ENCODE measurements around the gene MT1A. TPM values are rescaled to one million over a fixed set of nuclear protein-coding genes. Genes with fewer than 3 reads are reported as not detected.

Gene MT1A
- polyA plus RNA-seq, 1 of the 3 experiments (the other 2 are of a cell fraction): 5.4 TPM

GRCh38 chr16:56639045-56639444, 579 bp downstream of the MT1A start:
- Histone ChIP-seq H2AFZ (ENCODE audit: low read depth) (no peak overlapping the region), H3K79me2 (ENCODE audit: insufficient read depth) (no peaks in the 10 kb centered on the region), H3K4me2 (no peak overlapping the region), H3K9me2 (no peaks in the 10 kb centered on the region), H3K4me3 (ENCODE audit: low read depth in 2 of 2, low read length in 1 of 2) (no peak overlapping the region), H3F3A (replicated peaks; ENCODE audit: insufficient read depth) (no peaks in the 10 kb centered on the region), H3K27me3 (ENCODE audit: insufficient read depth) (peaks cover 31% of the 10 kb centered on the region; the same call in 1 of the 2 replicates), H3K27ac (ENCODE audit: low read depth in 2 of 2, low read length in 1 of 2) (no peak overlapping the region), H4K20me1 (ENCODE audit: insufficient read depth) (no peaks in the 10 kb centered on the region), H3K36me3 (replicated peaks in 1 of 2; ENCODE audit: control insufficient read depth in 1 of 2, insufficient read depth in 2 of 2, low read length in 1 of 2) (no peaks in the 10 kb centered on the region), H3K9me3 (no peaks in the 10 kb centered on the region), H3K4me1 (ENCODE audit: control insufficient read depth in 1 of 2, insufficient read depth in 2 of 2, low read depth in 1 of 2, low read length in 1 of 2) (peaks cover 0 to 9% of the 10 kb centered on the region in 2 experiments; a peak in 1 of 4 replicates), H3K9ac (no peak overlapping the region)
- TF ChIP-seq RAD21 (IDR thresholded peaks at IDR 0.05; ENCODE audit: low read length): no peak
- TF ChIP-seq, protein P1, sequence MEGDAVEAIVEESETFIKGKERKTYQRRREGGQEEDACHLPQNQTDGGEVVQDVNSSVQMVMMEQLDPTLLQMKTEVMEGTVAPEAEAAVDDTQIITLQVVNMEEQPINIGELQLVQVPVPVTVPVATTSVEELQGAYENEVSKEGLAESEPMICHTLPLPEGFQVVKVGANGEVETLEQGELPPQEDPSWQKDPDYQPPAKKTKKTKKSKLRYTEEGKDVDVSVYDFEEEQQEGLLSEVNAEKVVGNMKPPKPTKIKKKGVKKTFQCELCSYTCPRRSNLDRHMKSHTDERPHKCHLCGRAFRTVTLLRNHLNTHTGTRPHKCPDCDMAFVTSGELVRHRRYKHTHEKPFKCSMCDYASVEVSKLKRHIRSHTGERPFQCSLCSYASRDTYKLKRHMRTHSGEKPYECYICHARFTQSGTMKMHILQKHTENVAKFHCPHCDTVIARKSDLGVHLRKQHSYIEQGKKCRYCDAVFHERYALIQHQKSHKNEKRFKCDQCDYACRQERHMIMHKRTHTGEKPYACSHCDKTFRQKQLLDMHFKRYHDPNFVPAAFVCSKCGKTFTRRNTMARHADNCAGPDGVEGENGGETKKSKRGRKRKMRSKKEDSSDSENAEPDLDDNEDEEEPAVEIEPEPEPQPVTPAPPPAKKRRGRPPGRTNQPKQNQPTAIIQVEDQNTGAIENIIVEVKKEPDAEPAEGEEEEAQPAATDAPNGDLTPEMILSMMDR (IDR thresholded peaks at IDR 0.05): no peak
- no peak for TF ChIP-seq IRF3 (IDR thresholded peaks at IDR 0.05; ENCODE audit: low read depth, low read length)
- TF ChIP-seq, protein P2, sequence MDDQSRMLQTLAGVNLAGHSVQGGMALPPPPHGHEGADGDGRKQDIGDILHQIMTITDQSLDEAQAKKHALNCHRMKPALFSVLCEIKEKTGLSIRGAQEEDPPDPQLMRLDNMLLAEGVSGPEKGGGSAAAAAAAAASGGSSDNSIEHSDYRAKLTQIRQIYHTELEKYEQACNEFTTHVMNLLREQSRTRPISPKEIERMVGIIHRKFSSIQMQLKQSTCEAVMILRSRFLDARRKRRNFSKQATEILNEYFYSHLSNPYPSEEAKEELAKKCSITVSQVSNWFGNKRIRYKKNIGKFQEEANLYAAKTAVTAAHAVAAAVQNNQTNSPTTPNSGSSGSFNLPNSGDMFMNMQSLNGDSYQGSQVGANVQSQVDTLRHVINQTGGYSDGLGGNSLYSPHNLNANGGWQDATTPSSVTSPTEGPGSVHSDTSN (IDR thresholded peaks at IDR 0.05): no peak
- TF ChIP-seq GABPA (IDR thresholded peaks at IDR 0.05; ENCODE audit: low read depth): no peak
- TF ChIP-seq POLR2AphosphoS5 (IDR thresholded peaks at IDR 0.05; ENCODE audit: low read depth, low read length): no peak
- ChIA-PET POLR2A (no interaction called here), CTCF (interaction anchor here (1.5 to 1.7 kb wide), 2 partner anchors 12 to 36 kb away, joined by 4 read pairs; partner anchors contain the start of gene MT1B)
- WGBS (ENCODE audit: low lambda C conversion rate): 36% methylated on average over 1 of the region's 1 CpG
- DNase-seq: no peak

GRCh38 chr16:56640076-56640475, 1.6 kb downstream of the MT1A start:
- no peak overlapping the region for H2AFZ ChIP-seq (ENCODE audit: low read depth)
- TF ChIP-seq REST (IDR thresholded peaks at IDR 0.05; ENCODE audit: low read depth, low read length) (no peak), ELF1 (IDR thresholded peaks at IDR 0.05) (no peak), JUND (IDR thresholded peaks at IDR 0.05) (no peak), GATA2 (CRISPR knock-in tag; IDR thresholded peaks at IDR 0.05) (no peak), SIN3A (IDR thresholded peaks at IDR 0.05; ENCODE audit: borderline replicate concordance, low read depth, low read length) (no peak), YY1 (IDR thresholded peaks at IDR 0.05; ENCODE audit: low read depth) (no peak), MXI1 (IDR thresholded peaks at IDR 0.05; ENCODE audit: low read depth, low read length) (no peak), RAD21 (IDR thresholded peaks at IDR 0.05; ENCODE audit: low read length) (no peak), MAX (IDR thresholded peaks at IDR 0.05; ENCODE audit: low read depth) (no peak), NFIC (IDR thresholded peaks at IDR 0.05; ENCODE audit: borderline replicate concordance) (no peak)
- TF ChIP-seq, protein P2 (IDR thresholded peaks at IDR 0.05): no peak
- TF ChIP-seq, protein P1 (IDR thresholded peaks at IDR 0.05): no peak

More at GRCh38 chr16:56640076-56640475, 1.6 kb downstream of the MT1A start:
- no peaks in the 10 kb centered on the region for H3K36me3 ChIP-seq (replicated peaks in 1 of 2; ENCODE audit: control insufficient read depth in 1 of 2, insufficient read depth in 2 of 2, low read length in 1 of 2)
- ChIA-PET POLR2A (no interaction called here), CTCF (interaction anchor here (1.5 to 1.7 kb wide), 2 partner anchors 11 to 37 kb away, joined by 4 read pairs; partner anchors contain the start of gene MT1B)
- no peak overlapping the region for H3K4me3 ChIP-seq (ENCODE audit: low read depth in 2 of 2, low read length in 1 of 2)
- H3K27me3 ChIP-seq (ENCODE audit: insufficient read depth): peaks cover 30% of the 10 kb centered on the region; the same call in 1 of the 2 replicates
- H3K4me1 ChIP-seq (ENCODE audit: control insufficient read depth in 1 of 2, insufficient read depth in 2 of 2, low read depth in 1 of 2, low read length in 1 of 2): peaks cover 0 to 6% of the 10 kb centered on the region in 2 experiments; a peak in 1 of 4 replicates
- 75% methylated on average over 1 of the region's 1 CpG for WGBS (ENCODE audit: low lambda C conversion rate)
- H3F3A ChIP-seq (replicated peaks; ENCODE audit: insufficient read depth): no peaks in the 10 kb centered on the region
- no peak overlapping the region for H3K4me2 ChIP-seq
- no peak overlapping the region for H3K9ac ChIP-seq
- no peak for DNase-seq
- H3K79me2 ChIP-seq (ENCODE audit: insufficient read depth): no peaks in the 10 kb centered on the region
- H3K27ac ChIP-seq (ENCODE audit: low read depth in 2 of 2, low read length in 1 of 2): no peak overlapping the region
- no peaks in the 10 kb centered on the region for H4K20me1 ChIP-seq (ENCODE audit: insufficient read depth)
- no peaks in the 10 kb centered on the region for H3K9me2 ChIP-seq
- no peaks in the 10 kb centered on the region for H3K9me3 ChIP-seq

Data from SK-N-SH (cell line).